Lower lobe of right lung (tissue), 2 donors: ENCODE measurements around the gene ZFHX3. TPM values are rescaled to one million over a fixed set of nuclear protein-coding genes. Genes with fewer than 3 reads are reported as not detected.

Experiments used
- ATAC-seq, 2 donors: fragments of 200-7000 bp; cut with Tn5 transposase; one replicate each; pipeline ENCODE4 v1.9.1; 2020 to 2022; ENCODE audit warnings: mild to moderate bottlenecking in 2 of 2, moderate library complexity in 2 of 2
- DNase-seq: peaks from one replicate; pipeline ENCODE4 v3.0.0-alpha.2; 2020
- H3K27ac ChIP-seq: fragments of 200-600 bp; one replicate; pipeline ENCODE4 v1.8.0; 2022
- H3K27me3 ChIP-seq: fragments of 200-600 bp; one replicate; pipeline ENCODE4 v1.8.0; 2022; ENCODE audit warnings: low read depth
- H3K36me3 ChIP-seq: fragments of 200-600 bp; one replicate; pipeline ENCODE4 v1.8.0; 2022; ENCODE audit warnings: mild to moderate bottlenecking
- H3K4me1 ChIP-seq: fragments of 200-600 bp; one replicate; pipeline ENCODE4 v1.8.0; 2022
- H3K4me3 ChIP-seq: fragments of 200-600 bp; one replicate; pipeline ENCODE4 v1.8.0; 2022; ENCODE audit warnings: mild to moderate bottlenecking
- H3K9me3 ChIP-seq: fragments of 200-600 bp; one replicate; pipeline ENCODE4 v1.8.0; 2022
- intact Hi-C: fragments of 100-400 bp; cut with DNase I; formaldehyde crosslinking; loops from one replicate; pipeline ENCODE4 v1.11.0; 2022
- total RNA-seq: library from RNA; stranded (reverse); fragmentation: NEBNext Ultra II Directional; extraction: Animal tissue kit (Norgen Biotek cat#: 25700); gene quantifications from one replicate; pipeline ENCODE4 v1.2.1, GENCODE V29; 2021
- TF ChIP-seq, protein P1 (sequence below): fragments of 200-600 bp; IDR thresholded peaks from one replicate; pipeline ENCODE4 v1.8.0; 2022; ENCODE audit warnings: antibody characterized with exemption, mild to moderate bottlenecking
- donor health status: DM: no; HTN: yes; CAD: no; lungs with severe emphysema.

Gene ZFHX3
- total RNA-seq, 1 donor from 2014 or later: 29.3 TPM

DNA sequence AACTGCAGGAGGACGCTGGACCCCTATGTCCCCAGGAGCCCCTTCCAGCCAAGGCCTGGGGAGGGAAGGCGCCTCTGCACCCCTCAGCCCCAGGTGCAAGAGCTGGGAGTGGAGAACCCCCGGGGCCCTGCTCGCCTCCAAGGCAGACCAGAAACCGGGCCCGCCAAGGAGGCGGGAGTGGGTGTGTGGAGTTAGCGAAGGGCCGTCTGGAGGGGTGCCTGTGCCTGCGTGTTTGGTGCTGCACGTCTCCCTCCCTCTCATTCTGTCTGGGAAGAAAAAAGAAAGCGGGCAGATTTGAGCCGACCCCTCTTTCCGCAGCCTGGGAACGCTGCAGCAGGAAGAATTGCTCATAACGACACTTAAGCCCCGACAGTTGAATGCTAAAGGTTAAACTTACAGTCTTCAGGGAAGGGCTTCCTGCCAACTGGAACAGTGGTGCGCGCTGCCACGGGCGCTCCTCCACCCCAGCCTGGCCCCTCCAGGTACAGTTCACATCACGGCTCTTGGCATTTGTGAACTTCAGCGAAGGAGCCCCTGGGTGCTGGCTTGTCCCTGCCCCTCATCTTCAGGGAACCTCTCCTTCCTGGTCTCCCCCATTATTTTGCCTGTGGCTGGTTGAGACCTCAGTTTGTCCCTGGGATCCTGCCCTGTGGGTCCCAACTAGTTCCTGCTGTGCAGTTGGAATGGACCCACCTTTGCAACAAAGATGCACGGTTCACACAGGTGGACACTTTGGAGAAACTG is 19.2 kb upstream of the ZFHX3 start:
- no peak for ATAC-seq
- H3K27ac ChIP-seq: peak overlapping the region; percentile 86
- H3K9me3 ChIP-seq: no peaks in the 10 kb centered on the region
- DNase-seq: no peak
- H3K27me3 ChIP-seq: peaks cover 48% of the 10 kb centered on the region
- H3K4me3 ChIP-seq: peak overlapping the region; percentile 35
- no peaks in the 10 kb centered on the region for H3K36me3 ChIP-seq
- intact Hi-C loops: no loop called here
- peaks cover 64% of the 10 kb centered on the region for H3K4me1 ChIP-seq
- TF ChIP-seq, protein P1, sequence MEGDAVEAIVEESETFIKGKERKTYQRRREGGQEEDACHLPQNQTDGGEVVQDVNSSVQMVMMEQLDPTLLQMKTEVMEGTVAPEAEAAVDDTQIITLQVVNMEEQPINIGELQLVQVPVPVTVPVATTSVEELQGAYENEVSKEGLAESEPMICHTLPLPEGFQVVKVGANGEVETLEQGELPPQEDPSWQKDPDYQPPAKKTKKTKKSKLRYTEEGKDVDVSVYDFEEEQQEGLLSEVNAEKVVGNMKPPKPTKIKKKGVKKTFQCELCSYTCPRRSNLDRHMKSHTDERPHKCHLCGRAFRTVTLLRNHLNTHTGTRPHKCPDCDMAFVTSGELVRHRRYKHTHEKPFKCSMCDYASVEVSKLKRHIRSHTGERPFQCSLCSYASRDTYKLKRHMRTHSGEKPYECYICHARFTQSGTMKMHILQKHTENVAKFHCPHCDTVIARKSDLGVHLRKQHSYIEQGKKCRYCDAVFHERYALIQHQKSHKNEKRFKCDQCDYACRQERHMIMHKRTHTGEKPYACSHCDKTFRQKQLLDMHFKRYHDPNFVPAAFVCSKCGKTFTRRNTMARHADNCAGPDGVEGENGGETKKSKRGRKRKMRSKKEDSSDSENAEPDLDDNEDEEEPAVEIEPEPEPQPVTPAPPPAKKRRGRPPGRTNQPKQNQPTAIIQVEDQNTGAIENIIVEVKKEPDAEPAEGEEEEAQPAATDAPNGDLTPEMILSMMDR: no peak

DNA sequence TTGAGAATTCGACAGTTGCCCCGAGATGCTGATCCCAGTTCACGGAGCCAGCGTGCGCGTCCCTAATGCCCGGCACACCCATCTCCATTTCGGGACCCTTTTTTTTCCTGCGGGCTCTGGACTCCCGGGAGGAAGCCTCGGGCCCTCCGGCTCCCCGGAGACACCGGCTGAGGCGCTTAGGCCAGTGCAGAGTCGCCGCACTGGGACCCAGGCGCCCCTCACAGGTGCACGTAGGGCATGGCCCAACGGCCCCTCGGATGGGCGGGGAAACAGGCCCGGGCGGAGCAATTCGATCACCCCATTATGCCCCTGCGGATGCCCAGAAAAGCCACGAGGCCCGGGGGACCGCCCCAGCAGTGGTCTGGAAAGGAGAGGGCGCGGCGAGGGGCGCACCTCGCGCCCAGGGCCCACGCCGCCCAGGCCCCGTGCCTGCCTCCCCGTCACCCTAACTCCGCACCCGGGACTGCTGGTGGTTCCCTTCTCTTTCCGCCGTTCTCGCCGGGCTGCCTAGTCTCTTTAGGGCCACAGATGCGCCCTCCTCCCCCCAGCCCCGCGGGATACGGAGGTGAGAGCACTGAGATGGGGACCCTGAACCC is 18.5 kb upstream of the ZFHX3 start:
- Histone ChIP-seq H3K27me3 (peaks cover 55% of the 10 kb centered on the region), H3K4me3 (peak overlapping the region; percentile 35), H3K27ac (peak overlapping the region; percentile 86), H3K4me1 (peaks cover 61% of the 10 kb centered on the region), H3K36me3 (no peaks in the 10 kb centered on the region), H3K9me3 (no peaks in the 10 kb centered on the region)
- intact Hi-C loops: no loop called here
- DNase-seq: no peak
- ATAC-seq: no peak
- TF ChIP-seq, protein P1: no peak

GRCh38 chr16:73065632-73066330 is 17.9 kb upstream of the ZFHX3 start:
- intact Hi-C loops: no loop called here
- H3K27ac ChIP-seq: peak overlapping the region; percentile 86
- ATAC-seq (peak; percentile 41 to 55), DNase-seq (peak; percentile 69)
- H3K9me3 ChIP-seq: no peaks in the 10 kb centered on the region
- H3K36me3 ChIP-seq: no peaks in the 10 kb centered on the region
- H3K4me1 ChIP-seq: peaks cover 56% of the 10 kb centered on the region
- TF ChIP-seq, protein P1: no peak
- H3K27me3 ChIP-seq: peaks cover 62% of the 10 kb centered on the region
- peak overlapping the region; percentile 35 for H3K4me3 ChIP-seq

DNA sequence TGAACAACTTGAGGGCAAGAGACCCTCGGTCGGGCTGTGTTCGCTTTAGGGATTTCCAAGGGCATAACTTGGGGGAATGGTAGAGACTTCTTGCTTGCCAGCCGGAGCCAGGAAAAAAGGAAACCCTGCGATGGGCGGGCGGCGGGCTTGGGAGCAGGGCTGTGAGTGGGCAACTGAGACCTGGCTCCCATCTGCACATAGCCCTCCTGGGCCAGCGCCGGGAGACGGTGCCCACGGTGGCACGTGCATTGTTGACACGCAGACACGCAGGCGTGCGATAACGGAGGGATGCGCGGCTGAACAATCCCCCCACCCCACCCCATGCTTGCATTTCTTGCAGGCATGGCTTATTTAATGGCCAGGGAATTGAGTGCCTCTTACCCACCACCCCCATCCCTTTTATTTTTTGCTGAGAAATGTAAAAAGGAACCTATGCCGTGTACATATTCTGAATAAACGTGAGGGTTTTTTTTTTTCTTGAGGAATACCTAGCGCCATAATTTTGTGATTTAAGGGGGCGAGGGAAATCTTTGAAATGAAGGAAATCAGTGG is 17.1 kb upstream of the ZFHX3 start:
- Histone ChIP-seq H3K27me3 (peaks cover 64% of the 10 kb centered on the region), H3K36me3 (no peaks in the 10 kb centered on the region), H3K27ac (peak overlapping the region; percentile 53), H3K9me3 (no peaks in the 10 kb centered on the region), H3K4me3 (peak overlapping the region; percentile 40), H3K4me1 (peaks cover 52% of the 10 kb centered on the region)
- no peak for ATAC-seq
- no peak for DNase-seq
- intact Hi-C loops: no loop called here
- TF ChIP-seq, protein P1: no peak

DNA sequence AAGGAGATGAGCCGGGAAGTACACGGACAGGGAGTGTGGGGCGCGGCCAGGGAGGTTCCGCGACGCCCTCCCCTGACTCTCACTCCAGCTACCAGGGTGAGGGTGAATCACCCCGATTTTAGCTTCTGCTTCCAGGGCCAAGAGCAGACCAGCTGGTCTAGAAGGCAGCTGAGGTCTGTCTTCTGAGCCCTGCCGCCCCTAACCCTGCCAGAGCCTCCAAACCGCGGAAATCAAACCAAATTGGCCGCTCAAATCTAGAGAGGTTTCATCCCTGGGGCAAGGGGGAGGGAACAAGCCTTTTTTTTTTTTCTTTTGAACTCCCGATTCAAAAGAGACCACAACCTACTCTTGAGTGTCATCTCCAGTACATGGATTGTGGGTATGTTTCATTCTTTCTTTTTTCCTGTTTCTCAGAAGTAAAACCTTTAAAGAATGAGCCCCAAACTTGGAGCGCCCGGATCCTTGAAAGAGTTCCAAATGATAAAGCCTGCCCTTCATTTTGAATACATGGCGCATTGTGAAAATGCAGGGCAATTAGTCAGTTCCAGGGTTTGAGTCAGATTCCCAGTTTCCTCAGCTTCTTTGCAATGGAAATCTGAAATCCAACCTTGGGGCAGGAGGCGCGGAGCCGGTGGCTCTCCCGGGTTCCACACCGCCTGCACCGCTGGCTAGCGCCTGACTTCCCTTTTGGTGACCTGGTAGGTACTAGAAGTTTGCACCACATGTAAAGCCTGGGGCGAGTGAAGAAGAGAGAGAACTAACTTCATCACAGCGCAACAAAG is 16.5 kb upstream of the ZFHX3 start:
- ATAC-seq: peak in 1 of 2 donors; percentile 5
- peaks cover 64% of the 10 kb centered on the region for H3K27me3 ChIP-seq
- peak overlapping the region; percentile 53 for H3K27ac ChIP-seq
- H3K9me3 ChIP-seq: no peaks in the 10 kb centered on the region
- TF ChIP-seq, protein P1: no peak
- no peaks in the 10 kb centered on the region for H3K36me3 ChIP-seq
- peaks cover 52% of the 10 kb centered on the region for H3K4me1 ChIP-seq
- no peak for DNase-seq
- peak overlapping the region; percentile 40 for H3K4me3 ChIP-seq
- intact Hi-C loops: no loop called here
